OCI-LY3 (cell line): ENCODE measurements around the gene TMEM63A.
A peak's percentile ranks its signal among the peaks of the same experiment; 100 is the strongest.

Experiments
- H2AFZ ChIP-seq: fragments of 200-600, 300-600 bp; shearing (Covaris generic); 2 replicates; pipeline ENCODE4 v1.6.0; 2014; ENCODE audit warnings: antibody characterized with exemption, low read depth, low read length
- H3K27ac ChIP-seq: fragments of 200-600, 300-600 bp; sonication (generic); 2 replicates; pipeline ENCODE4 v1.5.1; 2014; ENCODE audit warnings: mild to moderate bottlenecking, low read length, moderate library complexity, mixed read lengths
- H3K27me3 ChIP-seq: fragments of 200-600, 300-600 bp; sonication (generic); 2 replicates; pipeline ENCODE4 v1.6.1; 2014; ENCODE audit warnings: low read depth, low read length, mixed read lengths
- H3K36me3 ChIP-seq: fragments of 200-600, 300-600 bp; sonication (generic); replicated peaks from 2 replicates; pipeline ENCODE3; 2014; ENCODE audit warnings: low read depth, low read length, mixed read lengths
- H3K4me1 ChIP-seq: fragments of 300-600, 200-600 bp; sonication (generic); 2 replicates; pipeline ENCODE4 v1.6.1; 2014; ENCODE audit warnings: low read length, mixed read lengths
- H3K4me2 ChIP-seq: fragments of 200-600, 300-600 bp; sonication (generic); 2 replicates; pipeline ENCODE4 v1.6.1; 2014; ENCODE audit warnings: low read length, mixed read lengths
- H3K4me3 ChIP-seq: fragments of 300-600, 200-600 bp; sonication (generic); 2 replicates; pipeline ENCODE4 v1.5.1; 2014; ENCODE audit warnings: antibody characterized with exemption, mild to moderate bottlenecking, low read length, moderate library complexity
- H3K79me2 ChIP-seq: fragments of 300-600, 200-600 bp; shearing (Covaris generic); 2 replicates; pipeline ENCODE4 v1.6.1; 2014; ENCODE audit warnings: mild to moderate bottlenecking, low read length, mixed read lengths
- H3K9ac ChIP-seq: fragments of 300-600, 200-600 bp; shearing (Covaris generic); 2 replicates; pipeline ENCODE4 v1.6.0; 2014; ENCODE audit warnings: mild to moderate bottlenecking, low read length, moderate library complexity
- H3K9me3 ChIP-seq: fragments of 200-600, 300-600 bp; shearing (Covaris generic); 2 replicates; pipeline ENCODE4 v1.6.1; 2014; ENCODE audit warnings: low read length, mixed read lengths; ENCODE audit not compliant: insufficient read depth
- H4K20me1 ChIP-seq: fragments of 200-600, 300-600 bp; sonication (generic); 2 replicates; pipeline ENCODE4 v1.6.1; 2016; ENCODE audit warnings: low read length, mixed read lengths; ENCODE audit not compliant: insufficient read depth
- EZH2phosphoT487 ChIP-seq: fragments of 200-600 bp; shearing (Covaris generic); IDR thresholded peaks from 2 replicates; pipeline ENCODE4 v1.6.1; 2018; ENCODE audit warnings: antibody characterized with exemption, mixed run types, low read depth
- TF ChIP-seq, protein P1 (sequence below): fragments of 200-600, 300-600 bp; sonication (generic); IDR thresholded peaks from 2 replicates; pipeline ENCODE4 v1.5.1; 2014; ENCODE audit warnings: antibody characterized with exemption, low read length, low read depth

TMEM63A gene

DNA sequence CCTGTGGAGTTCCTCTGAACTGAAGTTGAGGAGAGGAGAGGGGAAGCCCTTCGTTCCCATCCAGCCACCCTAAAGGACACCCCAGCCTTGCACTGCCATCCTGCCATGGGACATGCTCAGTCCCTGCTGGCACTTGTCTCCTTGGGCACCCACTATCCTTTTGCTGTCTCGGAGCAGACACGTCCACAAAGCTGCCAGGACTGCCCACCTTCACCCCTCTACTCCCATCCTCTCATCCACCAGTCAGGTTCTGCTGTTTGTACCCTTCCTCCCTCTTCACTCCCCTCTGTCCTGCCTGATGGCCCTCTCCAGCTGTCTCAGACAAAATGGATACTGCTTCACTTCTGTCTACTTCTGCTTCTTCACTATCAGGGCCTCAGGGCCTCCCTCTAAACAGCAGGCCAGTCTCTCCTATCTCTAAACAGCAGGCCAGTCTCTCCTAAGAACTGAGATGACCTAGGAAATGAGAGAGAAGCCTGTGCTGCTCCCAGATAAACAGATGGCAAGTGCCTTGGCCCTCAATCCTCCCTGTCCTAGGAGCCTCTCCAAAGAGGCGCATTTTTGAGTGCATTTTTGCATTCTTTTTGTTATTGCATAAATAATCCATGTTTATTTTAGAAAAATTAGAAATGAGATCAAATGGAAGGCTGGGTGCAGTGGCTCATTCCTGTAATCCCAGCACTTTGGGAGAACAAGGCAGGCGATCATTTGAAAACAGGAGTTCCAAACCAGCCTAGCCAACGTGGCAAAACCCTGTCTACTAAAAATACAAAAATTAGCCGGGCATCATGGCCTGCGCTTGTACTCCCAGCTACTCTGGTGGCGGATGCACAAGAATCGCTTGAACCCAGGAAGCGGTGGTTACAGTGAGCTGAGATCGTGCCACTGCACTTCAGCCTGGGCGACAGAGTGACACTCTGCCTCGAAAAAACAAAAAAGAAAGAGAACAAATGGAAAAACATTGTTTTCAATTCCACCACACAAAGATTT is 46.3 kb upstream of the TMEM63A start:
- Histone ChIP-seq H3K9me3 (no peaks in the 10 kb centered on the region), H3K4me2 (no peak overlapping the region), H3K27ac (no peak overlapping the region), H3K27me3 (no peaks in the 10 kb centered on the region), H2AFZ (peak overlapping the region; percentile 84), H3K36me3 (no peaks in the 10 kb centered on the region), H3K4me1 (peaks cover 3% of the 10 kb centered on the region; the same call in 1 of the 2 replicates), H4K20me1 (no peaks in the 10 kb centered on the region), H3K9ac (no peak overlapping the region), H3K4me3 (no peak overlapping the region), H3K79me2 (peaks cover 6% of the 10 kb centered on the region)
- no peak for TF ChIP-seq EZH2phosphoT487
- TF ChIP-seq, protein P1, sequence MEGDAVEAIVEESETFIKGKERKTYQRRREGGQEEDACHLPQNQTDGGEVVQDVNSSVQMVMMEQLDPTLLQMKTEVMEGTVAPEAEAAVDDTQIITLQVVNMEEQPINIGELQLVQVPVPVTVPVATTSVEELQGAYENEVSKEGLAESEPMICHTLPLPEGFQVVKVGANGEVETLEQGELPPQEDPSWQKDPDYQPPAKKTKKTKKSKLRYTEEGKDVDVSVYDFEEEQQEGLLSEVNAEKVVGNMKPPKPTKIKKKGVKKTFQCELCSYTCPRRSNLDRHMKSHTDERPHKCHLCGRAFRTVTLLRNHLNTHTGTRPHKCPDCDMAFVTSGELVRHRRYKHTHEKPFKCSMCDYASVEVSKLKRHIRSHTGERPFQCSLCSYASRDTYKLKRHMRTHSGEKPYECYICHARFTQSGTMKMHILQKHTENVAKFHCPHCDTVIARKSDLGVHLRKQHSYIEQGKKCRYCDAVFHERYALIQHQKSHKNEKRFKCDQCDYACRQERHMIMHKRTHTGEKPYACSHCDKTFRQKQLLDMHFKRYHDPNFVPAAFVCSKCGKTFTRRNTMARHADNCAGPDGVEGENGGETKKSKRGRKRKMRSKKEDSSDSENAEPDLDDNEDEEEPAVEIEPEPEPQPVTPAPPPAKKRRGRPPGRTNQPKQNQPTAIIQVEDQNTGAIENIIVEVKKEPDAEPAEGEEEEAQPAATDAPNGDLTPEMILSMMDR: no peak

DNA sequence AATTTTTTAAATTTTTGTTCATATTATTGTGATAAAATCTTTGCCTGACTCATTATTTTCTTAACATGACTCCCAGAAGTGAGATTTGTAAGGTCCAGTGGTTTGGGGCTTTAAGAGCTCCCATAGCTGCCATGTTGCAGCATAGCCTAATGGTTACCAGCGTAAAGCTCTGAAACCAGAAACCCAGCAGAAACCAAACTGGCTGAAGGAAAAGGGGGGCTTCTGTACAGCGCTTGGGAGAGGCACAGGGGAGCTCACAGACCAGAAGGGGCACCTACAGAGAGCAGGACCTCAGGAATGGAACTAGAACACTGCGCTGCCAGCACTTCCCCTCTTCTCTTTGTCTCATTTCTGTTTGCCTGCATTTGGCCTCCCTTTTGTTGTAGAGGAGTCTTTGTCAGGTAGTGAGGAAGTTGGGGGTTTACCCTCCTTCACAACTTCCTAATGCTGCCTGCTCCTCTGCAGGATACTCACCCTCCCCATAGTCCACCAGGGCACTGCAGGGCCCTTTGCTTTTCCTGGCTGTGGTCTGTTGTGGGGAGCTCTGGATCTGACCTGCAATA is 44.5 kb upstream of the TMEM63A start:
- TF ChIP-seq EZH2phosphoT487: no peak
- TF ChIP-seq, protein P1: no peak

DNA sequence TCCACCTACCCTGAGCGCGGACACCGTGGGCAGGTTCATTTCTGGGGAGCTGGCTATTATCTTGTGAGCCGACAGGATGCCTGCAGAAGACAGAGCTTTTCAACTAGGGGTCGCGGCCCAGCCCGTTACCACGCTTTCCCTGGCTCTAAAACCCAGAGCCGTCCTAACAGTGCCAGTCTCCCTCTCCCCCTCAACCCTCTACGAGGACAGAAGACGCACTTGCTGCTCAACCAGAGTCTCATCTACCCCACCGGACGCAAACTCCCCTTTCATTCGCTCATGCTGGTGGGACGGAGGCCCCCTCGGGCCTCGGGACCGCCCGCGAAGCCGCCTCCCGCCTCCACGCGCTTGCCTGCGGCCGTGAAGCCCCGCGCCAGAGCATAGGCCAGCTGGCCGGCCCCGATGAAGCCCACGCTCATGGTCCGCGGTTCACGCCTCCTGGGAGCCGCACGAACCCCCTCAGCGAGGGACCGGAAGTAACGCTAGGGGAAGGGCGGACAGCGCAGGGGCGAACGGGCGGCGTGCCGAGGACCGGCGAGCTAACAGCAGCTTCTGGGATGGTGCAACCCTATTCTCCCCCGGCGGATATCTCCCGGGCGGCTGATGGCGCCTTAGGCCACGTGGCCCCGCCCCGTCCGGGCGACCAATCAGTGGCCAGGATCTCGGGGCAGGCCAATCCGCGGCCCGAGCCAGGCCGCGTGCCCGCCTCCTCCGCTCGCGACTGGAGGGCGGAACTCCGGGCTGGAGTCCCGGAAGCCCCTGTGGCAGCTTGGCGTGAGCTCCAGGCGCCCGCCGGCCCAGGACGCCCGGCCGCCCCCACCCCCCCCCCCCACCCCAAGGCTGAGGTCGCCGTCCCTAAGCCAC is 41.7 kb upstream of the TMEM63A start, which contains the start of gene PYCR2:
Gene PYCR2 (minus strand): TSS at position 559 of the 864 bp plus-strand sequence. CDS start 140 bp downstream, at position 419.
- Histone ChIP-seq H3K9ac (peak within 1 kb of the TSS; percentile 93), H3K4me1 (peaks cover 38% of the 10 kb centered on the region), H4K20me1 (peaks cover 20% of the 10 kb centered on the region), H3K79me2 (peaks cover 42% of the 10 kb centered on the region), H3K27me3 (no peaks in the 10 kb centered on the region), H3K36me3 (peaks cover 32% of the 10 kb centered on the region), H3K4me3 (peak within 1 kb of the TSS; percentile 92), H3K9me3 (no peaks in the 10 kb centered on the region), H3K27ac (peak within 1 kb of the TSS; percentile 86), H2AFZ (peak within 1 kb of the TSS; percentile 56; the same call in 1 of the 2 replicates), H3K4me2 (peak within 1 kb of the TSS; percentile 93)
- TF ChIP-seq EZH2phosphoT487: no peak
- TF ChIP-seq, protein P1: no peak

More for the DNA sequence above, 44.5 kb upstream of the TMEM63A start:
- no peak overlapping the region for H3K9ac ChIP-seq
- no peak overlapping the region for H3K4me2 ChIP-seq
- no peak overlapping the region for H3K4me3 ChIP-seq
- H3K9me3 ChIP-seq: no peaks in the 10 kb centered on the region
- H3K27ac ChIP-seq: no peak overlapping the region
- peaks cover 12% of the 10 kb centered on the region for H3K36me3 ChIP-seq
- H2AFZ ChIP-seq: no peak overlapping the region; the same call in 1 of the 2 replicates
- H3K79me2 ChIP-seq: peaks cover 24% of the 10 kb centered on the region
- H4K20me1 ChIP-seq: peaks cover 8% of the 10 kb centered on the region; the same call in 1 of the 2 replicates
- no peaks in the 10 kb centered on the region for H3K27me3 ChIP-seq
- peaks cover 13% of the 10 kb centered on the region for H3K4me1 ChIP-seq
